GM18505 (cell line): ENCODE data around the gene GRB7.
"Not testable (repeated sequence)": the region's sequence is repeated elsewhere in the genome, so short reads cannot be mapped to it uniquely, and the experiment has no call there.

Experiments
- ATAC-seq: cut with Tn5 transposase; IDR thresholded peaks from one replicate; pipeline ENCODE4 v1.9.1; 2021; ENCODE audit not compliant: unreplicated experiment
- POLR2A ChIP-seq: IDR thresholded peaks from 4 replicates; pipeline ENCODE4 v1.6.1; 2011; ENCODE audit warnings: borderline replicate concordance; ENCODE audit not compliant: insufficient read depth, insufficient read length; ENCODE audit errors: extremely low read depth

Gene GRB7

DNA sequence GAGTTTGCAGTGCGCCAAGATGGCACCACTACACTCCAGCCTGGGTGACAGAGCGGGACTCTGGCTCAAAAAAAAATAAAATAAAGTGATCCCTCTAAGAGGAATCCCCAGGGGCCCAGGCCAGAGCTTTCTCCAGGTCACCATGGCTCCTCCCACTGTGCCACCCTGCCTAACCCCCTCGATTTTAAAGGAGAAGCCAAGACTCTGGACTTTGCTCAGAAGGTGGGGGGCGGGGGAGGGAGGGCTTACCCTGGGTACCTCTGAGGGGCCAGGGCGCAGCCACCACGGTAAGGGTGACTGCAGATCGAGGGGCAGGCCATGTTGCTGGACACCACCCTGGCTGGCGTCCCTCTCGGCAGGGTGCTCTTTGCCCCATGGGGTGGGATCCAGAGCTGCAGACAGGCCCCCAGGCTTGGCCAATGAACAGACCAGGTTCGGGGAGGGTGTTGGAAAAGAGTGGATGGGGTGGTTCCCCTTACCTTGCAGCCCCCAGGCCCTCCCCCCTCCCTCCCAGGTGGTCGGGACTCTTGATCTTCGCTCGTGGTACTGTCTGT lies 455 bp upstream of the GRB7 start:
- TF ChIP-seq POLR2A, result no peak
- ATAC-seq, result no peak

DNA sequence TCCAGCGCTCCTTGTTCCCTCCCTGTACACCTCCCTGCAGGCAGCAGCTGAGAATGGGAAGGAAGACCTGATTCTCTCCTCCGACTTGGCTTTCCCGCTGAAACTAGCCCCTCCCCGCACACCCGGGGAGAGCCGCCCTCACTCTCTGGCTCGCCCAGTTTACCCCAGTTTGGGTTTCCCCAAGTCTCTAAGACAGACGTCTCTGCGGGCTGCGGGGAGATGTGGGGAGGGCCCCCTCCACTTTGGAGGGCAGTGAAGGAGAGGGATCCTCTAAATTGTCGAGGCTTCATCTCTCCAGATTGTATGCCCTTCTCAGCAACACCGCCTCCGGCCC lies 797 bp downstream of the GRB7 start:
- TF ChIP-seq POLR2A, result no peak
- ATAC-seq, result no peak

DNA sequence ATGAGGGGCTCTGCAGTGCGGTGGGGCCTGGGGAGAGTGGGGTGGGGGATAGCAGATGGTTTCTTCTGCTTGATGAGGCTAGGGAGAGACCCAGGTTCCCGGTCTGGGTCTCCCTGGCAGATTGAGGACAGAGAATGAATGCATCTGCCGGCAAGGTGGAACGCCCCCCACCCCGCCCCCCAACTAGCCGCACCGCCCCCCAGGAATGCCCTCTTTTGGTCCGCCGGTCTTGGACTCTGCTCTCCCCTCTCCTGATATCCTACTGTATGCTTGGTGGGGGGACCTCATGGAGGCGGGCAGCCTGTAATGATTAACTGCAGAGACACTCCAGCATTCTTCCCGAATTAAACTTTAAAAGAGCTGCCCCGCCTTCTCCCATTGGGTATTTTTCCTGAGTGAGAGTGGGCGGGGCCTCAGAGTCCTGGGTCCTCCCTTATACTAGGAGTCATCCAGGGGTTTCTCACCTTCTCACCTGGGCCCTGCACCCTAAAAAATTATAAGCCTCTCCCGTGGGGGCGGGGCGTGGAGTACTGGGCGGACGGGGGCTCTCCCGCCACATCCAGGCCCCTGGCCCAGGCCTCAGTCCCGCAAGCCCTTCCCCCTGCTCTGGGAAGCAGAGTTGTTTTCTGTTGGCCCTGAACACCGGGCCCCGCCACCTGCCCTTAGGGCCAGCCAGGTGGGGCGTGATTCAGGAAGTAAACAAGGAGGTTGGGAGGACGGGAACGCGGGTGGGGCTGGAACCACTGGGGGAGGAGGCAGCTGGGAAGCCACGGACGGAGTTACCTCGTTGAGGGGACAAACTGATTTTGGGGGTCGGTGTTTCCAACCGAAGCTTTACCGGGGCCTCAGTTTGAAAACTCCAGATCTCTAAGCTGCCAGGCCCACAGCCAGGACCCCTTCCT lies 1.5 kb downstream of the GRB7 start:
- no peak for ATAC-seq
- TF ChIP-seq POLR2A, result no peak

DNA sequence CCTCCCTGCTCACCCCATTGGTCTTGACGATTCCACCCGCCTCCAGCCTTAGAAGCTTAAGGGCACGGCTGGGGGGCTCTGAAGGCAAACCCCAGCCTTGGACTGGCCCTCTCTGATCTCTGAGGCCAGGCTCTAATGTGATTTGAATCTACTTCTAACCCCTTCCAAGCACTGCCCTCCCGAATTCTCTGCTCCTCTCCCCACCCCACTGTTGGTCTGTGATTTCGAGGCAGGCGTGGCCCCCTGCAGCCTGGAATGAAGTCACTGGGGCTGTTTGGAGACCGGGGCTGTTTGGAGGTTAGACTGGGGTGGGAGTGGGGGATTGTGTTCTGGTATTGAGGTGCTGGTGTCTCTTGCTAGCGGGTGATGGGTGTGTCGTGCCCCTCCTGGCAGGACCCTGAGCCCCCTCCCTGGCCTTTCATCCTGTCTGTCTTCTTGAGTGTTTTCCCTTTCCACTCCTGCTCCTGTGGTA lies 2.2 kb downstream of the GRB7 start:
- no peak for TF ChIP-seq POLR2A
- no peak for ATAC-seq

DNA sequence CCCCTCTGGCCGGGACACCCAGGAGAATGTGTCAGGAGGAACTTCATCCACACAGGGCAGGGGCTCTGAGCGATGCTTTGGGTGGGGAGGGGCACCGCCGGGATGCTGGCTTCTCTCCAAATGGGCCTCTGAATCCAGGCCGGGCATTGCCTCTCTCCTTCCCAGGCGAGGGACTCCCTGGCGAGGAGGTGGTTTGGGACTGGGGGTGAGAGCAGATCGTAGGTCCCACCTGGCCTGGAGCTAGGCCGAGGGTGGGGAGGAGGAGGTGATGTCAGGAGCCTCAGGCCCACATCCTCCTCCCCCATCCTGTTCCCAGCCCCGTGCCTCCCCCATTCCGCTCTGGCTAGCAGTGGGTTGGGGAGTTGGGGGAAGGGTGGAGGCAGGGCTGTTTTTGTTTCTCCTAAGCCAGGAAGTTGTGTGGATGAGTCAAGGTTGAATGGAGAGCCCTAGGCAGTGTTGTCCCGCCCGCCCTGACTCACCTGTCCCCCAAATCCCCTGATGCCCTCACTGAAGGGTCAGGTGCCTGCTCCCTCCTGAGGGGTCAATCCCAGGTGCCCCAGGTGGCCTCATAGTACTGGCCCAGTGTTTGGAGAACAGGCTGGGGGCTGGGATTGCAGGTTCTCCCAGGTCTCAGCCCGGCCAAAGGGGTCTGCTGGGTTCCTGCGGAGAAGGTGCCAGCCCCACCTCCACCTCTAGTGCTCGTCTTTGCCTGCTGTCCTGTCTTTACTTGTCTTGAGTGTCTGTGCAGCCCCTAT lies 2.8 kb downstream of the GRB7 start:
- ATAC-seq, result no peak
- no peak for TF ChIP-seq POLR2A

DNA sequence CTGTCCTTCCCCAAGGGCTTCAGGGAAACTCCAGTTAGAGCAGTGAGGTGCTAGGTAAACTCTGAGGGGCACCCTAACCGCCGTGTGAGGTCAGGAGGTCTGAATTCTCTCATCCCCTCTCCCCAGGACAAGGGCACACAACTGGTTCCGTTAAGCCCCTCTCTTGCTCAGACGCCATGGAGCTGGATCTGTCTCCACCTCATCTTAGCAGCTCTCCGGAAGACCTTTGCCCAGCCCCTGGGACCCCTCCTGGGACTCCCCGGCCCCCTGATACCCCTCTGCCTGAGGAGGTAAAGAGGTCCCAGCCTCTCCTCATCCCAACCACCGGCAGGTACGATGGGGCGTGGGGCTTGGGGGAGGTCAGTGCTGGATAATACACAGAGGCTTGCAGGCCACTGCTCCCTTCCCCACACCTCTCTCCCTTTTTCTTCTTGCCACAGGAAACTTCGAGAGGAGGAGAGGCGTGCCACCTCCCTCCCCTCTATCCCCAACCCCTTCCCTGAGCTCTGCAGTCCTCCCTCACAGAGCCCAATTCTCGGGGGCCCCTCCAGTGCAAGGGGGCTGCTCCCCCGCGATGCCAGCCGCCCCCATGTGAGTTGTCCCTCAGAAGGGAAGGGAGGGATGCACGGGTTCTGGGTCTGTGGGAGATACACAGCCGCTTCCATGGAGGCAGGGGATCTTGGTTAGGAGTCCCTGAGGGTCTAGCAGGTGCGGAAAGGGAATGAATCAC lies 4.6 kb downstream of the GRB7 start:
- no peak for ATAC-seq
- no peak for TF ChIP-seq POLR2A

DNA sequence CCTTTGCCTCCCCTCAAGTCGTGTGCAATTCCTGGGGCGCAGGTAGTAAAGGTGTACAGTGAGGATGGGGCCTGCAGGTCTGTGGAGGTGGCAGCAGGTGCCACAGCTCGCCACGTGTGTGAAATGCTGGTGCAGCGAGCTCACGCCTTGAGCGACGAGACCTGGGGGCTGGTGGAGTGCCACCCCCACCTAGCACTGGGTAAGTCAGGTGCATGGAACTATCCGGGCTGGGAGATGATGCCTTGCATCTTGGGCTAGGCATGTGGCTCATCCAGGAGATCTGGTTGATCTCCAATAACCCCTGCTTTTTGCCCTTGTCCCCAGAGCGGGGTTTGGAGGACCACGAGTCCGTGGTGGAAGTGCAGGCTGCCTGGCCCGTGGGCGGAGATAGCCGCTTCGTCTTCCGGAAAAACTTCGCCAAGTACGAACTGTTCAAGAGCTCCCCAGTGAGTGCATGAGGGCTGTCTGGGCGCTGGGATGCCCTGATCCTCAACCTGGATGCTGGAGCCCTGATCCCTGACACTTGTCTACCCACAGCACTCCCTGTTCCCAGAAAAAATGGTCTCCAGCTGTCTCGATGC lies 5.2 kb downstream of the GRB7 start:
- no peak for TF ChIP-seq POLR2A
- no peak for ATAC-seq

DNA sequence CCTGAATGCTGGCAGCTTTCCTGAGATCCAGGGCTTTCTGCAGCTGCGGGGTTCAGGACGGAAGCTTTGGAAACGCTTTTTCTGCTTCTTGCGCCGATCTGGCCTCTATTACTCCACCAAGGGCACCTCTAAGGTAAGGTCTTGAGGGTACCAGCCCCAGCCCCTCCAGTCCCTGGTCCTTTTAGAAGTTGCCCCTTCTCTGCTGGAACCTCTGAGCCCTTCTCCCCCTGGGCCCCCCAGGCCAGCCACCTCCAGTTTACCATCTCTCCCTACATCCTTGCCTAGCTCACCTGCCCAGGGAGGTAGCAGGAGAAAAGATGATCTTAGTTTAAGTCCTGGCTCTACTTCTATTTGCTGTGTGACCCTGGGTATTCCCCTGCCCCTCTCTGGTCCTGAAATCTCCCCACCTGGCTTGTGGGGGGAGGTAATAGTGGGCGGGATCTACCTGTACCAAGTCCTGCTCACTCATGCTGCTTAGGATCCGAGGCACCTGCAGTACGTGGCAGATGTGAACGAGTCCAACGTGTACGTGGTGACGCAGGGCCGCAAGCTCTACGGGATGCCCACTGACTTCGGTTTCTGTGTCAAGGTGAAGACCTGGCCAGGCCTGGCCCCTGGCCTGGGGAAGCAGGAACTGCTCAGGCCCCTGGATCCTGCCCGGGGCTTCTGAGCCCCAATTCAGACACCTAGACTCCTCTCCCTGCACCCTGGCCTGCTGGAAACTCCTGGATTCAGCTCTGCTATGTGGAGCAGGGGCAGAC lies 6.5 kb downstream of the GRB7 start:
- no peak for ATAC-seq
- TF ChIP-seq POLR2A, result no peak

DNA sequence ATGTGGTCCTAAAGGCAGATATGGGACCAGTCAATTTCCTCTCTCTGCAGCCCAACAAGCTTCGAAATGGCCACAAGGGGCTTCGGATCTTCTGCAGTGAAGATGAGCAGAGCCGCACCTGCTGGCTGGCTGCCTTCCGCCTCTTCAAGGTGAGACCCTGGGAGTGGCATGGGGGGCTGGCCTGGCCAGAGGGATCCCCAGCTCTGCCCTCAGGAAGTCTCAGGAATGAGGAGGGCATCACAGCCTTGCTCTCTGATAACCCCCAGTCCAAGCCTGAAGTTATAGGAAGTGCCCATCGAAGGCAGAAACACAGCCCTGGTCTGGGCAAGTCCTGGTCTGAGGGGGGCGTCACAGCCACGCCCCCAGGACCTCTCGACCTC lies 7.1 kb downstream of the GRB7 start:
- ATAC-seq, result no peak
- TF ChIP-seq POLR2A, result no peak

DNA sequence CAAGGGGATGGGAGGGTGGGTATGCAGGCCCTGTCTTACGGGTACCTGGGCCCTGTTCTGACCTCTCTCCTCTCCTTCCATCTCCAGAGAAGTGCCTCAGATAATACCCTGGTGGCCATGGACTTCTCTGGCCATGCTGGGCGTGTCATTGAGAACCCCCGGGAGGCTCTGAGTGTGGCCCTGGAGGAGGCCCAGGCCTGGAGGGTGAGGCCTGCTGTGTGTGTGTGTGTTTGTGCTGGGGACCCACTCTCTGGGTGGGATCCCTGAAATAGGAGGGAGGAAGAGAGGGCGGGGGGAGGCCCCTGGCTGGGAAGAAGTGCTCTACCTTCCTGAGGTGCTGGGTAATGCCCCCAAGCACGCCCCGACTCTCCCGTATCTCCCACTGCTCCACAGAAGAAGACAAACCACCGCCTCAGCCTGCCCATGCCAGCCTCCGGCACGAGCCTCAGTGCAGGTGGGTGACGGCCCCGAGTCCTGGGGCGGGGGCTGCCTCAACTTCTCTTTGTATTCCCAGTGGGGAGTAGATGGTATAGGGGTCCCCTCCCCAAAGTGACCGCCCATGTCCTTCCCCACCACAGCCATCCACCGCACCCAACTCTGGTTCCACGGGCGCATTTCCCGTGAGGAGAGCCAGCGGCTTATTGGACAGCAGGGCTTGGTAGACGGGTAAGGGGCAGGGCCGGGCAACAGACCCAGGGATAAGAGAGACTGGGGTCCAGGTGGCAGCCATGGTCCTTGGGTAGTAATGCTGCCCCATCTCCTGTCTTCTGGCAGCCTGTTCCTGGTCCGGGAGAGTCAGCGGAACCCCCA lies 7.8 kb downstream of the GRB7 start:
- ATAC-seq, result no peak
- TF ChIP-seq POLR2A, result no peak

DNA sequence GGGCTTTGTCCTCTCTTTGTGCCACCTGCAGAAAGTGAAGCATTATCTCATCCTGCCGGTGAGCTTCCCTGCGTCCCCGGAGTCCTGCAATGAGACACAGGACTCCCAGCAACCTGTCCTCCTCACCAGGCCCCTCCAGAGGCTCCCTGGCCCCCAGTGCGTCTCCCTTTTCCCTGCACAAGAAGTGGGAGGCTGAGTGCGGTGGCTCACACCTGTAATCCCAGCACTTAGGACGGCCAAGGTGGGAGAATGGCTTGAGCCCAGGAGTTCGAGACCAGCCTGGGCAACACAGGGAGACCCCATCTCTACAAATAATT lies 8.4 kb downstream of the GRB7 start:
- no peak for ATAC-seq
- no peak for TF ChIP-seq POLR2A

DNA sequence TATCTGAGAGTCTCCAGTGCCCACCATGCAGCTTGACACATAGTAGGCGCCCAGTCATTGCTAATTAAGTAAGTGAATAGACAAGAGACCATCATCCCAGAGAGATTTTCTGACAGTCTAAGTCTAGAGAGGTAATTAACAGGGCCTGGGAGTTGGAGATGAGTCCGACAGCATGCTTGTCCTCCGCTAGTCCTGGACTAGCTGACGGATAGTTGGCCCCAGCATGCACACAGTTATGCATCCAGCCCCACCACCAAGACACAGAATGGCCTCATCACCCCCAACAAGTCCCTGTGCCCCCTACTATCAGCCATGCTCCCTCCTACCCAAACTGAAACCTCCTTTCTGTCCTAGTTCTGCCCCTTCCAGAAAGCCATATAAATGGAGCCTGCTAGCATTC lies 10.0 kb downstream of the GRB7 start:
- no peak for ATAC-seq
- no peak for TF ChIP-seq POLR2A

DNA sequence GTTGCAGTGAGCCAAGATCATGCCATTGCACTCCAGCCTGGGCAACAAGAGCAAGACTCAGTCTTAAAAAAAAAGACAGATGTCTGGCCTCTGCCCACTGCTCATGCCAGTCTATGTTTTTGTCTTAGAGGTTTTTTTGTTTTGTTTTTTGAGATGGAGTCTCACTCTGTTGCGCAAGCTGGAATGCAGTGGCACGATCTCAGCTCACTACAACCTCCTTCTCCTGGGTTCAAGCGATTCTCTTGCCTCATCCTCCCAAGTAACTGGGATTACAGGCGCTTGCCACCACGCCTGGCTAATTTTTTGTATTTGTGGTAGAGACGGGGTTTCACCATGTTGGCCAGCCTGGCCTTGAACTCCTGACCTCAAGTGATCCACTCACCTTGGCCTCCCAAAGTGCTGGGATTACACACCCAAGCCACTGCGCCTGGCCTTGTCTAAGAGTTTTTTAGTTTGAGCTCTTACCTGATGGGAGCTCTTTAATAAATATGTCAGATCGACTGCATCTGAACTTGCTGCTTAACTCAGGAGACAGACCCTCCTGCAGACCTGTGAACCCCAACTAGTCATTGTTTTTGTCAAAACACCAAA lies 10.8 kb downstream of the GRB7 start:
- not testable (repeated sequence) for ATAC-seq
